Measurements from ENCODE around the gene NBAS. TPM values are rescaled to one million over a fixed set of nuclear protein-coding genes. Genes with fewer than 3 reads are reported as not detected.
A peak's percentile ranks its signal among the peaks of the same experiment; 100 is the strongest.

Gene NBAS
- total RNA-seq, 1 experiment from 2014 or later = 36.3 TPM

DNA sequence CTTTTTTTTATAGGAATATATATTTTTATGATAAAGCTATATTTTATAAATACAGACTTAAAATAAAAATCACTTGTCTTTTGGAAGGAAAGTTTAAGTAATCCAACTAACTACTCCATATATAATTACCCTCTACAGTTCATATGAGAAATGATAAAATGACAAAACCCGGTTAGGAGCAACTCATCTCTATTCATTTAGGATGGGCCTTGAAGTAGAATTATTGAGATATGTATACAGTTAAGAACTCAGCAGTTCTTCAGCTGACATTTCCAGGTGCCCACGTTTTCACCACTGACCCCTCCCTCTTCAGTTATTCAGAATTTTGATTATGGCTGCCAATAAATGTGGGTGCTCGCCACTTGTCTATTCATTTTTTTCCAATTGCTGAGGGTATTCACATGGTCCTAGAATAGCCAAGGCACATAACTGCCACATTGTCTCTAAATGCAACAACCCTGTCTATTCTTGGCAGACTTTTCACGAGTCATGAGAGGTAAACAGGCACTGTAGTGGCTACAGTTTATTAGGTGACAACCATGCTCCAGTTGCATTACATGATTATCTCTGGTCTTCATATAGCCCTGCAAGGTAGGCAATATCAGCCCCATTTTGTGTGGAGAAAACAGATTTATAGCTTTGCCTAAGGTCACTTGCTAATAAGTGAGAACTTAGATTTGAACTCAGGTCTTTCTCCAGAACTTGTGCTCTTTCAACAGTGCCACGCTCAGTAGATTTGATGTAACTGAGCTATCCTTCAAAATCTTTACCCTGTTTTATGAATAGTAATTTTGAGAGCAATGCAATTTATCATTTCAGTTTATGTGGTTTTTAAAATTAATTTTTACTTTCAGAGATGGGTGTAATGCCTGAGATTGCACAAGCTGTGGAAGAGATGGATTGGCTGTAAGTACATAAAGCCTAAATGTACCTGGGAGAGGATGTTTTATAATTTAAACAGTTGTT lies 33.4 kb upstream of the NBAS start:
- BruUV-seq (replicated peaks) = no TSS peak
- H3K36me3 ChIP-seq (ENCODE audit: control insufficient read depth, insufficient read depth, low read length) = peaks cover 37% of the 10 kb centered on the region

DNA sequence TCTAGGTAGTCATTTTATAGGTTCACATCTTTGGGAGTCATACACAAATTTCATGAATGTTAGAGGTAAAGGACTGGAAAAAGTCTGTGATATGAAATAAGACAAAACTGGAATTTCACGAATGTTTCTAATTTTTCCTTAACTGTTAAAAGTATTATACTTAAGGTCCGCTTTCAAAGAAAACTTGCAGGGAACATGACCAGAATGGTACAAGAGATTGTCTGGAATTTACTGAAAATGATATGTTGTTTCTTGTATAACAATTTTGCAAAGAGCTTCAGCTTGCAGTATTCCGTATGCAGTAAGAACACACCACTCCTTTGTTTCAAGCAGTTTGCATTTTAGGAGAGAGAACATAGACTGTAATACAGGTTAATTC lies 32.2 kb upstream of the NBAS start:
- TSS peak; percentile 68 for BruUV-seq (replicated peaks)
- peak overlapping the region; percentile 39 for H3K27ac ChIP-seq (ENCODE audit: low read length)
- CTCF ChIA-PET = no interaction called here
- POLR2A ChIA-PET = interaction anchor here (0.6 kb wide), 1 partner anchor 81 kb away, joined by 6 read pairs; no protein-coding TSS in a partner anchor
- H3K4me3 ChIP-seq (ENCODE audit: low read depth in 2 of 2, low read length in 2 of 2) = peak overlapping the region in 1 of 2 experiments; percentile 95; a peak in 1 of 4 replicates
- TF ChIP-seq POLR2AphosphoS5 (IDR thresholded peaks at IDR 0.05; ENCODE audit: low read depth, low read length) (no peak), SIN3A (IDR thresholded peaks at IDR 0.05; ENCODE audit: borderline replicate concordance, insufficient read depth, low read depth, low read length) (no peak), TCF7L2 (IDR thresholded peaks at IDR 0.05; ENCODE audit: low read depth, low read length) (no peak)
- TF ChIP-seq, protein P1, sequence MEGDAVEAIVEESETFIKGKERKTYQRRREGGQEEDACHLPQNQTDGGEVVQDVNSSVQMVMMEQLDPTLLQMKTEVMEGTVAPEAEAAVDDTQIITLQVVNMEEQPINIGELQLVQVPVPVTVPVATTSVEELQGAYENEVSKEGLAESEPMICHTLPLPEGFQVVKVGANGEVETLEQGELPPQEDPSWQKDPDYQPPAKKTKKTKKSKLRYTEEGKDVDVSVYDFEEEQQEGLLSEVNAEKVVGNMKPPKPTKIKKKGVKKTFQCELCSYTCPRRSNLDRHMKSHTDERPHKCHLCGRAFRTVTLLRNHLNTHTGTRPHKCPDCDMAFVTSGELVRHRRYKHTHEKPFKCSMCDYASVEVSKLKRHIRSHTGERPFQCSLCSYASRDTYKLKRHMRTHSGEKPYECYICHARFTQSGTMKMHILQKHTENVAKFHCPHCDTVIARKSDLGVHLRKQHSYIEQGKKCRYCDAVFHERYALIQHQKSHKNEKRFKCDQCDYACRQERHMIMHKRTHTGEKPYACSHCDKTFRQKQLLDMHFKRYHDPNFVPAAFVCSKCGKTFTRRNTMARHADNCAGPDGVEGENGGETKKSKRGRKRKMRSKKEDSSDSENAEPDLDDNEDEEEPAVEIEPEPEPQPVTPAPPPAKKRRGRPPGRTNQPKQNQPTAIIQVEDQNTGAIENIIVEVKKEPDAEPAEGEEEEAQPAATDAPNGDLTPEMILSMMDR (IDR thresholded peaks at IDR 0.05) = no peak
- TF ChIP-seq, protein P2, sequence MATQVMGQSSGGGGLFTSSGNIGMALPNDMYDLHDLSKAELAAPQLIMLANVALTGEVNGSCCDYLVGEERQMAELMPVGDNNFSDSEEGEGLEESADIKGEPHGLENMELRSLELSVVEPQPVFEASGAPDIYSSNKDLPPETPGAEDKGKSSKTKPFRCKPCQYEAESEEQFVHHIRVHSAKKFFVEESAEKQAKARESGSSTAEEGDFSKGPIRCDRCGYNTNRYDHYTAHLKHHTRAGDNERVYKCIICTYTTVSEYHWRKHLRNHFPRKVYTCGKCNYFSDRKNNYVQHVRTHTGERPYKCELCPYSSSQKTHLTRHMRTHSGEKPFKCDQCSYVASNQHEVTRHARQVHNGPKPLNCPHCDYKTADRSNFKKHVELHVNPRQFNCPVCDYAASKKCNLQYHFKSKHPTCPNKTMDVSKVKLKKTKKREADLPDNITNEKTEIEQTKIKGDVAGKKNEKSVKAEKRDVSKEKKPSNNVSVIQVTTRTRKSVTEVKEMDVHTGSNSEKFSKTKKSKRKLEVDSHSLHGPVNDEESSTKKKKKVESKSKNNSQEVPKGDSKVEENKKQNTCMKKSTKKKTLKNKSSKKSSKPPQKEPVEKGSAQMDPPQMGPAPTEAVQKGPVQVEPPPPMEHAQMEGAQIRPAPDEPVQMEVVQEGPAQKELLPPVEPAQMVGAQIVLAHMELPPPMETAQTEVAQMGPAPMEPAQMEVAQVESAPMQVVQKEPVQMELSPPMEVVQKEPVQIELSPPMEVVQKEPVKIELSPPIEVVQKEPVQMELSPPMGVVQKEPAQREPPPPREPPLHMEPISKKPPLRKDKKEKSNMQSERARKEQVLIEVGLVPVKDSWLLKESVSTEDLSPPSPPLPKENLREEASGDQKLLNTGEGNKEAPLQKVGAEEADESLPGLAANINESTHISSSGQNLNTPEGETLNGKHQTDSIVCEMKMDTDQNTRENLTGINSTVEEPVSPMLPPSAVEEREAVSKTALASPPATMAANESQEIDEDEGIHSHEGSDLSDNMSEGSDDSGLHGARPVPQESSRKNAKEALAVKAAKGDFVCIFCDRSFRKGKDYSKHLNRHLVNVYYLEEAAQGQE (IDR thresholded peaks at IDR 0.05; ENCODE audit: insufficient read depth in 1 of 2, low read depth in 2 of 2, low read length in 1 of 2) = no peak
- H3K36me3 ChIP-seq (ENCODE audit: control insufficient read depth, insufficient read depth, low read length) = peaks cover 28% of the 10 kb centered on the region
- H3K9me3 ChIP-seq (ENCODE audit: control insufficient read depth, insufficient read depth, low read depth, low read length) = no peaks in the 10 kb centered on the region
- in situ Hi-C loops (cut with HindIII; ENCODE audit: low pct_unique_long_range_greater_than_20kb, low sequenced_read_pairs) = no loop called here
- intact Hi-C loops (cut with micrococcal nuclease; ENCODE audit: unreplicated experiment) = no loop called here
- no peaks in the 10 kb centered on the region for H3K27me3 ChIP-seq (ENCODE audit: control insufficient read depth, insufficient read depth, low read length)
- peaks cover 8% of the 10 kb centered on the region for H3K4me1 ChIP-seq (ENCODE audit: control insufficient read depth, insufficient read depth, low read length)
- DNase-seq (ENCODE audit: low read depth, low spot score) (no peak), ATAC-seq (no peak)

More for the DNA sequence above, 33.4 kb upstream of the NBAS start:
- Histone ChIP-seq H3K27me3 (ENCODE audit: control insufficient read depth, insufficient read depth, low read length) (no peaks in the 10 kb centered on the region), H3K27ac (ENCODE audit: low read length) (no peak overlapping the region), H3K4me3 (ENCODE audit: low read depth in 2 of 2, low read length in 2 of 2) (no peak overlapping the region), H3K9me3 (ENCODE audit: control insufficient read depth, insufficient read depth, low read depth, low read length) (no peaks in the 10 kb centered on the region), H3K4me1 (ENCODE audit: control insufficient read depth, insufficient read depth, low read length) (peaks cover 8% of the 10 kb centered on the region)
- ChIA-PET CTCF (no interaction called here), POLR2A (no interaction called here)
- TF ChIP-seq TCF7L2 (IDR thresholded peaks at IDR 0.05; ENCODE audit: low read depth, low read length) (no peak), SIN3A (IDR thresholded peaks at IDR 0.05; ENCODE audit: borderline replicate concordance, insufficient read depth, low read depth, low read length) (no peak), POLR2AphosphoS5 (IDR thresholded peaks at IDR 0.05; ENCODE audit: low read depth, low read length) (no peak)
- TF ChIP-seq, protein P2 (IDR thresholded peaks at IDR 0.05; ENCODE audit: insufficient read depth in 1 of 2, low read depth in 2 of 2, low read length in 1 of 2) = no peak
- TF ChIP-seq, protein P1 (IDR thresholded peaks at IDR 0.05) = no peak
- in situ Hi-C loops (cut with HindIII; ENCODE audit: low pct_unique_long_range_greater_than_20kb, low sequenced_read_pairs) = no loop called here
- ATAC-seq (no peak), DNase-seq (ENCODE audit: low read depth, low spot score) (no peak)
- intact Hi-C loops (cut with micrococcal nuclease; ENCODE audit: unreplicated experiment) = no loop called here

Data from Panc1 (cell line).